ENCODE data around the gene CYP1B1. TPM values are rescaled to one million over a fixed set of nuclear protein-coding genes. Genes with fewer than 3 reads are reported as not detected.

Gene CYP1B1
- total RNA-seq, 2 donors from 2014 or later: 4.8 to 6.3 TPM

DNA sequence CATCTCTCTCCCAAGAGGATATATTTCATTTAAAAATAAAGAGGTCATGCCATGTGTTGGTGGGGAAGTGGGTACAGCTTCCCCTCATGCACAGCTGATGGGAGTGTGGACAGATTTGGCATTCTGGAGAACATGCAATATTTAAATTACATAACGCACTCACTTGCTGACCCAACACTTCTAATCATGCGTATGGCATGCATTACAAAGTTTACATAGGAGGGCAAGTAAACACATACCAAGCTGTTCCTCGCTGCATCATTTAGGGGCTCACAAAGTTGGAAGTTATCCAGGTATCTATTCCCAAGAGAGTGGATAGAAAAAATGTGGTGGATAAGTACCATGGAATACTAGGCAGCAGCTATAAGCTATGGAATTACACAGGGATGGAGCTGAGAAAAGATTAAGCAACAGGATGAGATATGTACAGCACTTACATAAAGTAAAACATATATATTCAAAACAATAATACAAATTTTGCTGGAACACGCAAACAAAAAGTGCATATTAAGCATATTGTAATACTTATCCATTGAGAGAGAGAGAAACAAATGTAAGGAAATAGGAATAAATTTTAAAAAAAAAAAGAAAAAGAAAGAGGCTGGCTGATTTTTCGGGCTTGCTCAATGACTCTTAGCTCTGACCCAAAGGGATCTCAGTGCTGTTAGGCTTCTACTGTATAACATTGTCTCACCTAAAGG, 11.0 kb downstream of the CYP1B1 start:
- H3K4me1 Mint-ChIP-seq: no peaks in the 10 kb centered on the region
- peaks cover 2% of the 10 kb centered on the region for H3K9me3 Mint-ChIP-seq
- no peaks in the 10 kb centered on the region for H3K4me1 ChIP-seq (ENCODE audit: control insufficient read depth, insufficient read depth, low read length)
- no peak for TF ChIP-seq CTCF (conservative IDR thresholded peaks at IDR 0.05)
- 76 to 93% methylated on average over 3 to 4 of the region's 5 CpGs for WGBS, 2 experiments (ENCODE audit: insufficient coverage in 1 of 2, insufficient read length in 1 of 2)
- no peak for DNase-seq
- no peaks in the 10 kb centered on the region for H3K27me3 Mint-ChIP-seq (ENCODE audit: insufficient read depth)
- H3K36me3 ChIP-seq (ENCODE audit: control insufficient read depth, insufficient read depth, low read length): no peaks in the 10 kb centered on the region
- H3K9ac ChIP-seq (ENCODE audit: extremely low read depth, low read length, poor library complexity, severe bottlenecking): no peak overlapping the region
- H3K9me3 ChIP-seq (ENCODE audit: control insufficient read depth, low read length): no peaks in the 10 kb centered on the region
- H3K4me3 Mint-ChIP-seq: no peak overlapping the region
- H3K27ac Mint-ChIP-seq: no peak overlapping the region
- no peaks in the 10 kb centered on the region for H3K36me3 Mint-ChIP-seq (ENCODE audit: low read depth)
- no peak overlapping the region for H3K27ac ChIP-seq (ENCODE audit: low read depth, low read length)
- no peaks in the 10 kb centered on the region for H3K27me3 ChIP-seq (ENCODE audit: control insufficient read depth, insufficient read depth, low read length, poor library complexity, severe bottlenecking)
- no peak overlapping the region for H3K4me3 ChIP-seq (ENCODE audit: low read length)

- H3K9me3 Mint-ChIP-seq: peaks cover 2% of the 10 kb centered on the region
- Histone ChIP-seq H3K27me3 (ENCODE audit: control insufficient read depth, insufficient read depth, low read length, poor library complexity, severe bottlenecking) (no peaks in the 10 kb centered on the region), H3K27ac (ENCODE audit: low read depth, low read length) (no peak overlapping the region), H3K4me1 (ENCODE audit: control insufficient read depth, insufficient read depth, low read length) (no peaks in the 10 kb centered on the region), H3K9me3 (ENCODE audit: control insufficient read depth, low read length) (no peaks in the 10 kb centered on the region), H3K4me3 (ENCODE audit: low read length) (no peak overlapping the region), H3K36me3 (ENCODE audit: control insufficient read depth, insufficient read depth, low read length) (no peaks in the 10 kb centered on the region), H3K9ac (ENCODE audit: extremely low read depth, low read length, poor library complexity, severe bottlenecking) (no peak overlapping the region)
- no peak overlapping the region for H3K4me3 Mint-ChIP-seq
- H3K27me3 Mint-ChIP-seq (ENCODE audit: insufficient read depth): peaks cover 4% of the 10 kb centered on the region
- WGBS, 2 experiments (ENCODE audit: insufficient coverage in 1 of 2, insufficient read length in 1 of 2): 87 to 90% methylated on average over 3 to 5 of the region's 5 CpGs
- H3K27ac Mint-ChIP-seq: no peak overlapping the region
- no peak for DNase-seq
- H3K4me1 Mint-ChIP-seq: no peaks in the 10 kb centered on the region
- no peaks in the 10 kb centered on the region for H3K36me3 Mint-ChIP-seq (ENCODE audit: low read depth)
- no peak for TF ChIP-seq CTCF (conservative IDR thresholded peaks at IDR 0.05)
Observed at GRCh38 chr2:38060236-38061018, 15.5 kb downstream of the CYP1B1 start.

DNA sequence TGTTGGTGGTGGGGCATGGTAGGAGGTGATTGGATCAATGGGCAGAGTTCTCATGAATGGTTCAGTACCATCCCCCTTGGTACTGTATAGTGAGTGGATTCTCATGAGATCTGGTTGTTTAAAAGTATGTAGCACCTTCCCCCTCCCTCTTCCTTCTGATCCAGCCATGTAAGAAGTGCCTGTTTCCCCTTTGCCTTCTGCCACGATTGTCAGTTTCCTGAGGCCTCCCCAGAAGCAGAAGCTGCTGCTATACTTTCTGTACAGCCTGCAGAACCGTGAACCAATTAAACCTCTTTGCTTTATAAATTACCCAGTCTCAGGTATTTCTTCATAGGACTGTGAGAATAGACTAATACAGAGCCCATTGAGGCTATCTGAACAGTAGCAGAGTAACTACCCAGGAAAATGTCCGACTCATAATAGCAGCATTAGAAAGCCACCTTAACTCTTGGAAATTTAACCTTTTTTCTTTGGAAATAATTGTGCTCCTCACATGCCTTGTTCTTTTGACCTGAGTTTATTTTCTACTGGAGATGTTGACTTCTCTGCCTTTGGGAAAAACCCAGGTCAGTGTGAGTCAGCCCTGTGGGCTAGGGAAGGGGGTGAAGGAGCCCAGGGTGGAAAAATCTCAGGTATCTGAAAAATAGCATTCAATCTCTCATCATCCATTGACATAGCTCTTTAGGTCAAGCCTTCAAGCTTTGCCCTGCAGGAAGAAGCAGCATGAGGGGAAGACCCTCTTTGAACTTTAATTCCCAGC, 18.1 kb downstream of the CYP1B1 start:
- no peak overlapping the region for H3K27ac ChIP-seq (ENCODE audit: low read depth, low read length)
- Mint-ChIP-seq H3K4me1 (no peaks in the 10 kb centered on the region), H3K36me3 (ENCODE audit: low read depth) (no peaks in the 10 kb centered on the region), H3K27ac (no peak overlapping the region), H3K4me3 (no peak overlapping the region), H3K27me3 (ENCODE audit: insufficient read depth) (peaks cover 6% of the 10 kb centered on the region), H3K9me3 (no peaks in the 10 kb centered on the region)
- no peaks in the 10 kb centered on the region for H3K9me3 ChIP-seq (ENCODE audit: control insufficient read depth, low read length)
- TF ChIP-seq CTCF (conservative IDR thresholded peaks at IDR 0.05): no peak
- no peak overlapping the region for H3K4me3 ChIP-seq (ENCODE audit: low read length)
- H3K27me3 ChIP-seq (ENCODE audit: control insufficient read depth, insufficient read depth, low read length, poor library complexity, severe bottlenecking): no peaks in the 10 kb centered on the region
- no peak overlapping the region for H3K9ac ChIP-seq (ENCODE audit: extremely low read depth, low read length, poor library complexity, severe bottlenecking)
- WGBS, 2 experiments (ENCODE audit: insufficient coverage in 1 of 2, insufficient read length in 1 of 2): 87 to 91% methylated on average over 3 of the region's 3 CpGs
- H3K4me1 ChIP-seq (ENCODE audit: control insufficient read depth, insufficient read depth, low read length): no peaks in the 10 kb centered on the region
- H3K36me3 ChIP-seq (ENCODE audit: control insufficient read depth, insufficient read depth, low read length): no peaks in the 10 kb centered on the region
- no peak for DNase-seq

Measured in endodermal cell (in vitro differentiated cells).